HEK293 (cell line): ENCODE measurements around the gene STS.

Experiments used
- PATZ1 ChIP-seq: fragments of 450-650 bp; formaldehyde crosslinking; IDR thresholded peaks from 2 replicates; pipeline ENCODE4 v1.5.1; 2016; ENCODE audit warnings: missing biosample characterization, missing genetic modification characterization
- SCRT2 ChIP-seq: fragments of 450-650 bp; formaldehyde crosslinking; IDR thresholded peaks from 2 replicates; pipeline ENCODE4 v1.5.1; 2016; ENCODE audit warnings: missing biosample characterization, missing genetic modification characterization
- ZBTB1 ChIP-seq: fragments of 450-650 bp; formaldehyde crosslinking; IDR thresholded peaks from 2 replicates; pipeline ENCODE4 v1.5.1; 2016; ENCODE audit warnings: missing biosample characterization, missing genetic modification characterization
- ZNF133 ChIP-seq: fragments of 450-650 bp; formaldehyde crosslinking; IDR thresholded peaks from 2 replicates; pipeline ENCODE4 v1.5.1; 2016; ENCODE audit warnings: missing biosample characterization, missing genetic modification characterization
- ZNF24 ChIP-seq: fragments of 450-650 bp; formaldehyde crosslinking; IDR thresholded peaks from 2 replicates; pipeline ENCODE4 v1.5.1; 2016; ENCODE audit warnings: missing biosample characterization, missing genetic modification characterization
- ZNF473 ChIP-seq: fragments of 450-650 bp; formaldehyde crosslinking; IDR thresholded peaks from 2 replicates; pipeline ENCODE4 v1.5.1; 2017; ENCODE audit warnings: missing biosample characterization, missing genetic modification characterization
- ZNF624 ChIP-seq: fragments of 450-650 bp; formaldehyde crosslinking; IDR thresholded peaks from 2 replicates; pipeline ENCODE4 v1.5.1; 2017; ENCODE audit warnings: missing biosample characterization, missing genetic modification characterization
- ZNF629 ChIP-seq: fragments of 450-650 bp; formaldehyde crosslinking; IDR thresholded peaks from 2 replicates; pipeline ENCODE4 v1.5.1; 2017; ENCODE audit warnings: missing biosample characterization, missing genetic modification characterization
- ZNF792 ChIP-seq: fragments of 450-650 bp; formaldehyde crosslinking; IDR thresholded peaks from 2 replicates; pipeline ENCODE4 v1.5.1; 2016; ENCODE audit warnings: missing biosample characterization, missing genetic modification characterization
- ZSCAN23 ChIP-seq: fragments of 450-650 bp; formaldehyde crosslinking; IDR thresholded peaks from 2 replicates; pipeline ENCODE4 v1.5.1; 2016; ENCODE audit warnings: missing biosample characterization, missing genetic modification characterization
- TF ChIP-seq, protein P1 (sequence below): fragments of 450-650 bp; formaldehyde crosslinking; IDR thresholded peaks from 2 replicates; pipeline ENCODE4 v1.5.1; 2016; ENCODE audit warnings: missing biosample characterization, missing genetic modification characterization
- TF ChIP-seq, protein P2 (sequence below): fragments of 450-650 bp; formaldehyde crosslinking; IDR thresholded peaks from 2 replicates; pipeline ENCODE4 v1.5.1; 2016; ENCODE audit warnings: missing biosample characterization, missing genetic modification characterization
- TF ChIP-seq, protein P3 (sequence below): fragments of 450-650 bp; formaldehyde crosslinking; IDR thresholded peaks from 2 replicates; pipeline ENCODE4 v1.5.1; 2016; ENCODE audit warnings: missing biosample characterization, missing genetic modification characterization

DNA sequence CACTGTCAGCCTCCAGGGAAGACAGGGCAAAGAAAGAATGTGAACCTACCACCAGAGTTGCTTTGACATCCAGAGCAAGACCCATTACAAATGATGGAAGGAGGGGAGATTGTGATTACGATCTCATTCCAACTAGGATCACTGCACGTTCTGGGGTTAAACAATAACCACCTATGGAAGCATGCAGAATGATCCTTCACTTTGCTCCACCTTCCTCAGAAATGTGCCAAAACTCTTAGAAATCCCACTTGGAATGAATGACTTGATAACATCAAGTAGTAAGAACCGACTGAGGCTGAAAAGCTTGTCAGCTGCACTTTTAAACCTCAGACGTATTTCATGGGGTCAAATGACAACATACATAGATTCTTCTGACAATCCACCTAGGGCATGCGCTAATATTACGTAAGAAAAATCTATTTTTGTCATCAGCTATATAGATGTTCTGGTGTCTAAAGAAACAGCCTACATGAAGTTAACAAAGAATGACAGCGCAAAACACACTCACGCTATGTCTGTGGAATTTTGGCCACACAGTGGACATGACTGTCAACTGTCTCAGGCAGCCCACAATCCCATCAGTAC, 3.5 kb upstream of the STS start:
- no peak for TF ChIP-seq ZNF629 (tag by site-specific recombination)
- TF ChIP-seq, protein P1, sequence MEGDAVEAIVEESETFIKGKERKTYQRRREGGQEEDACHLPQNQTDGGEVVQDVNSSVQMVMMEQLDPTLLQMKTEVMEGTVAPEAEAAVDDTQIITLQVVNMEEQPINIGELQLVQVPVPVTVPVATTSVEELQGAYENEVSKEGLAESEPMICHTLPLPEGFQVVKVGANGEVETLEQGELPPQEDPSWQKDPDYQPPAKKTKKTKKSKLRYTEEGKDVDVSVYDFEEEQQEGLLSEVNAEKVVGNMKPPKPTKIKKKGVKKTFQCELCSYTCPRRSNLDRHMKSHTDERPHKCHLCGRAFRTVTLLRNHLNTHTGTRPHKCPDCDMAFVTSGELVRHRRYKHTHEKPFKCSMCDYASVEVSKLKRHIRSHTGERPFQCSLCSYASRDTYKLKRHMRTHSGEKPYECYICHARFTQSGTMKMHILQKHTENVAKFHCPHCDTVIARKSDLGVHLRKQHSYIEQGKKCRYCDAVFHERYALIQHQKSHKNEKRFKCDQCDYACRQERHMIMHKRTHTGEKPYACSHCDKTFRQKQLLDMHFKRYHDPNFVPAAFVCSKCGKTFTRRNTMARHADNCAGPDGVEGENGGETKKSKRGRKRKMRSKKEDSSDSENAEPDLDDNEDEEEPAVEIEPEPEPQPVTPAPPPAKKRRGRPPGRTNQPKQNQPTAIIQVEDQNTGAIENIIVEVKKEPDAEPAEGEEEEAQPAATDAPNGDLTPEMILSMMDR: no peak
- no peak for TF ChIP-seq ZBTB1
- TF ChIP-seq ZNF473 (tag by site-specific recombination): no peak
- no peak for TF ChIP-seq ZNF133 (tag by site-specific recombination)
- TF ChIP-seq ZNF792 (tag by site-specific recombination): no peak
- TF ChIP-seq, protein P2, sequence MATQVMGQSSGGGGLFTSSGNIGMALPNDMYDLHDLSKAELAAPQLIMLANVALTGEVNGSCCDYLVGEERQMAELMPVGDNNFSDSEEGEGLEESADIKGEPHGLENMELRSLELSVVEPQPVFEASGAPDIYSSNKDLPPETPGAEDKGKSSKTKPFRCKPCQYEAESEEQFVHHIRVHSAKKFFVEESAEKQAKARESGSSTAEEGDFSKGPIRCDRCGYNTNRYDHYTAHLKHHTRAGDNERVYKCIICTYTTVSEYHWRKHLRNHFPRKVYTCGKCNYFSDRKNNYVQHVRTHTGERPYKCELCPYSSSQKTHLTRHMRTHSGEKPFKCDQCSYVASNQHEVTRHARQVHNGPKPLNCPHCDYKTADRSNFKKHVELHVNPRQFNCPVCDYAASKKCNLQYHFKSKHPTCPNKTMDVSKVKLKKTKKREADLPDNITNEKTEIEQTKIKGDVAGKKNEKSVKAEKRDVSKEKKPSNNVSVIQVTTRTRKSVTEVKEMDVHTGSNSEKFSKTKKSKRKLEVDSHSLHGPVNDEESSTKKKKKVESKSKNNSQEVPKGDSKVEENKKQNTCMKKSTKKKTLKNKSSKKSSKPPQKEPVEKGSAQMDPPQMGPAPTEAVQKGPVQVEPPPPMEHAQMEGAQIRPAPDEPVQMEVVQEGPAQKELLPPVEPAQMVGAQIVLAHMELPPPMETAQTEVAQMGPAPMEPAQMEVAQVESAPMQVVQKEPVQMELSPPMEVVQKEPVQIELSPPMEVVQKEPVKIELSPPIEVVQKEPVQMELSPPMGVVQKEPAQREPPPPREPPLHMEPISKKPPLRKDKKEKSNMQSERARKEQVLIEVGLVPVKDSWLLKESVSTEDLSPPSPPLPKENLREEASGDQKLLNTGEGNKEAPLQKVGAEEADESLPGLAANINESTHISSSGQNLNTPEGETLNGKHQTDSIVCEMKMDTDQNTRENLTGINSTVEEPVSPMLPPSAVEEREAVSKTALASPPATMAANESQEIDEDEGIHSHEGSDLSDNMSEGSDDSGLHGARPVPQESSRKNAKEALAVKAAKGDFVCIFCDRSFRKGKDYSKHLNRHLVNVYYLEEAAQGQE: no peak
- TF ChIP-seq, protein P3, sequence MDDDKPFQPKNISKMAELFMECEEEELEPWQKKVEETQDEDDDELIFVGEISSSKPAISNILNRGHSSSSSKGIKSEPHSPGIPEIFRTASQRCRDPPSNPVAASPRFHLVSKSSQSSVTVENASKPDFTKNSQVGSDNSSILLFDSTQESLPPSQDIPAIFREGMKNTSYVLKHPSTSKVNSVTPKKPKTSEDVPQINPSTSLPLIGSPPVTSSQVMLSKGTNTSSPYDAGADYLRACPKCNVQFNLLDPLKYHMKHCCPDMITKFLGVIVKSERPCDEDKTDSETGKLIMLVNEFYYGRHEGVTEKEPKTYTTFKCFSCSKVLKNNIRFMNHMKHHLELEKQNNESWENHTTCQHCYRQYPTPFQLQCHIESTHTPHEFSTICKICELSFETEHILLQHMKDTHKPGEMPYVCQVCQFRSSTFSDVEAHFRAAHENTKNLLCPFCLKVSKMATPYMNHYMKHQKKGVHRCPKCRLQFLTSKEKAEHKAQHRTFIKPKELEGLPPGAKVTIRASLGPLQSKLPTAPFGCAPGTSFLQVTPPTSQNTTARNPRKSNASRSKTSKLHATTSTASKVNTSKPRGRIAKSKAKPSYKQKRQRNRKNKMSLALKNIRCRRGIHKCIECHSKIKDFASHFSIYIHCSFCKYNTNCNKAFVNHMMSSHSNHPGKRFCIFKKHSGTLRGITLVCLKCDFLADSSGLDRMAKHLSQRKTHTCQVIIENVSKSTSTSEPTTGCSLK: no peak
- no peak for TF ChIP-seq PATZ1 (tag by site-specific recombination)
- TF ChIP-seq ZNF24 (tag by site-specific recombination): no peak
- TF ChIP-seq ZNF624: no peak
- no peak for TF ChIP-seq ZSCAN23 (tag by site-specific recombination)
- no peak for TF ChIP-seq SCRT2 (tag by site-specific recombination)
